Measurements from ENCODE around the gene GRP.

The GRP gene

GRCh38 chr18:59196161-59196725, 23.7 kb upstream of the GRP start:
- H3K27ac ChIP-seq = no peak overlapping the region
- TF ChIP-seq CTCF (conservative IDR thresholded peaks at IDR 0.05) = no peak

- no peak overlapping the region for H3K27ac ChIP-seq
- TF ChIP-seq CTCF (conservative IDR thresholded peaks at IDR 0.05) = no peak
Measured at GRCh38 chr18:59197636-59198035, 22.3 kb upstream of the GRP start.

- TF ChIP-seq CTCF (conservative IDR thresholded peaks at IDR 0.05) = no peak
- no peak overlapping the region for H3K27ac ChIP-seq
Measured at GRCh38 chr18:59198215-59198614, 21.7 kb upstream of the GRP start.

GRCh38 chr18:59200787-59201186, 19.2 kb upstream of the GRP start:
- no peak overlapping the region for H3K27ac ChIP-seq
- no peak for TF ChIP-seq CTCF (conservative IDR thresholded peaks at IDR 0.05)

- no peak overlapping the region for H3K27ac ChIP-seq
- no peak for TF ChIP-seq CTCF (conservative IDR thresholded peaks at IDR 0.05)
Measured at GRCh38 chr18:59202258-59202820, 17.6 kb upstream of the GRP start.

- H3K27ac ChIP-seq = no peak overlapping the region
- no peak for TF ChIP-seq CTCF (conservative IDR thresholded peaks at IDR 0.05)
Measured at GRCh38 chr18:59207506-59207905, 12.5 kb upstream of the GRP start.

GRCh38 chr18:59208602-59209125, 11.3 kb upstream of the GRP start:
- H3K27ac ChIP-seq = no peak overlapping the region
- TF ChIP-seq CTCF (conservative IDR thresholded peaks at IDR 0.05) = no peak

Measured in VCaP (cell line).